GM19025 (cell line): Measurements from ENCODE around the gene ETV1.

Source experiments
- ATAC-seq: cut with Tn5 transposase; IDR thresholded peaks from one replicate; pipeline ENCODE4 v1.9.1; 2021; ENCODE audit warnings: mild to moderate bottlenecking, low read depth, moderate library complexity; ENCODE audit not compliant: unreplicated experiment

Gene ETV1

GRCh38 chr7:13890793-13891192 is 98.7 kb downstream of the ETV1 start:
- no peak for ATAC-seq

- ATAC-seq = no peak
Measured at GRCh38 chr7:13886356-13886755, 103.1 kb downstream of the ETV1 start.

DNA sequence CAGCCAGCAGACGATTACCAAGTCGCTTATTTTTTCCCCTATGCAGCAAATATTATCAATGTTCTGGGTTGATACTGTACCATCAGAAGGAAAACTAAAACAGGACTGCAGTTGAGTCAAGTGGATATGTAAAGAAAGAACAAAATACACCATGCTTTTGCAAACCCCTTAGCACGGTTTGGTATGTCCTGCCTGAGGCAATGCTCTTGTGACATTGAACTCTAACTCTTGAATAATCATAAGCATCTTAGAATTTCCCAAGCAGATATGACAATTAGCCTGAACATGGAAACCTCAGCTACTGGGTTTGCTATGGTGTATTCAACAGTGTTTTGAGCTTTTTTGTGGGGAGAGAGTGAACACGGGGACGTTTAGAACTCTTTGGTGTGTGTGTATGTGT is 107.4 kb downstream of the ETV1 start:
- ATAC-seq = no peak

GRCh38 chr7:13880789-13881188 is 108.7 kb downstream of the ETV1 start:
- ATAC-seq = no peak

DNA sequence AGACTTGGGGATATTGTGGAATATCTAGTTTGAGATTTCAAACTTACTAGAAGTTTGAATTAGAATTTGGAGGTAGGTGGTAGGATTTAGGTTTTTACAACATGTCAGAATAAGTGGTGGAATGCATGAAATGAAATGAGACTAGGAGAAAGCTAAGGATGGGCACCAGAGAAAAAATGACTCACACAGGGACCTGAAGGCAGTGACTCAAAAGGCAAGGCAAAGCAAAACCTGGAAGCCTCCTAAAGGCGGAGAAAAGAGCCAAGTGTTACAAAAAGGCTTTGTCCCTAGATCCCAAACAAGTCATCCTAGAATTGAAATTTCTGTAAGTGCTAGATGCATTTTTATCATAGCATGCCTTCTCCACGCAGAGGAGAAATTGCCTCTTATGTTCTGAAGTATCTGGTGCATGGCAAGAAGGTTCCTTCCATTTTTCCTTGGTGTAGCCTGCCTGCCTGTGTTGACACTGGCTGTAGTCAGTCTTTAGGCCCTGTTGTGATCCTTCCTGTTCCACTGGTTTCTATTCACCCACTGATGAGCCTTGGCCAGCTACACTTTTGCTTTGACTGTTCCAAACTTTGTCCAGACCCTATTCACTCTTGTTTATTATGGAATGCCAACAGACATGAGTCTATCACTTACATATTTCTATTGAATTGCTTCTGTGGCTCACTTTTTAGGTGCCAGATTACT is 109.3 kb downstream of the ETV1 start:
- ATAC-seq = no peak

DNA sequence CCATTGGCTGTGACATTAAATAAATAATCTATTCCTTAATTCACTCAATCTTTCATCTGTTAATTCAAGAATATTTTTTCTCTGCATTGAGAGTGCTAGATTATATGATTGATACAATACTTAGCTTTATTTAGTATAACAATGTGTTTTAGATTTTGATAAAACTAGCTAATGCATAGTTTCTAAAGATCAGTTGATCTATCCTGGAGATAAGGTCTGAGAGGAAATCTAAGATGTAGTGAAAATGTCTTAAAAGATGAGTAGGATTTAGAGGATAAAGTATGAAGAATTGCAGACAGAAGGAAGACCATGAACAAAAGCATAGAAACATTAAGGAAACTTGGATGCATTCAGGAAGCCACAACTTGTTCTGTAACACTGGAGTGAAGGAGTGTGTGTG is 110.3 kb downstream of the ETV1 start:
- ATAC-seq = no peak

DNA sequence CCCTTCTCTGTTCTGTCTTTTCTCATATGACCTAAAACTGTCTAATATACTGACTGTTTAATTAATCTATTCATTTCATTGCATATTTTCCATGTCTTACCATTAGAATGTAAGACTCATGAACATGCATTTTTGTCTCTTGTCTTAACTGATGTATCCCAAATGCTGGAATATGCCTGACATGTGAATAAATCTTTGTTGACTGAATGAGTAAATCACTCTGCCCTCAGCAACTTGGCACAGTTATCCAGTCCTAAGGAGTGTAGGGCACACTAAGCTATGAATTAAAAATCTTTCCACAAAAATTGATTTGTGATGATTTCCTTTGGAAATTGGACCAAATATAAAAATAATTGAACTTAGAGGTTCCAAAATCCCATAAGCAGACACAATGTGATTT is 111.3 kb downstream of the ETV1 start:
- no peak for ATAC-seq

DNA sequence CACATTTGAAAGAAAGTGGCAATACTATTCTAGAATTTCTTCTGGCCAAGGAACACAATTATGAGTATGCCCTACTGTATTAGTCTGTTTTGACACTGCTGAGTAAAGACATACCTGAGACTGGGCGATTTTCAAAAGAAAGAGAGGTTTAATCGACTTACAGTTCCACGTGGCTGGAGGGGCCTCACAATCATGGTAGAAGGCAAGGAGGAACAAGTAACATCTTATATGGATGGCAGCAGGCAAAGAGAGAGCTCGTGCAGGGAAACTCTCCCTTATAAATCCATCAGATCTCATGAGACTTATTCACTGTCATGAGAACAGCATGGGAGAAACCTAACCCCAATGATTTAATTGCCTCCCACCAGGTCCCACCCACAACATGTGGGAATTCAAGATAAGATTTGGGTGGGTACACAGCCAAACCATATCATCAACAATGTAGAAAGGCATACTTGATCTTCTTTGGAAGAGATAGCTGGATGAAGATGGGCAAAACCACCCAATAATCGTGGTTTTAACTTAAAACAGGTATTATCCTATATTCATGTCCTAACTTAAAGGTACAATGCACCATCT is 113.9 kb downstream of the ETV1 start:
- ATAC-seq = no peak

DNA sequence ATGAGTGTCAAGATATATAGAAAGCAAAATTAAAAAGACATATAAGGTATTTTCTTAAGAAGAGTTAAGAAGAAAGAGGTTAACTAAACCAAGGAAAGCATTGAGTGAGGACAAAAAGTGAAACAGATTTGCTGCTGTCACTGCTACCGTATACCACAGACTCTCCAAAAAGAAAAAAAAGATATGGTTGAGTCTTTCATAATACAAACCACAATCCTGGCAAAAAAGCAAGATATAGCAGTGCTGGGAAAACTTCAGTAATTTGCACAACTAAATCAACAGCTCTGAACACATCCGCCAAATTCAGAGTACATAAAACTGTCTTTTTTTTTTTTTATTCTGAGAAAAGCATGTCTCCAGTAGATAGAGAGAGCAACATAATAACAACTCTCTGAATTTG is 114.7 kb downstream of the ETV1 start:
- no peak for ATAC-seq

DNA sequence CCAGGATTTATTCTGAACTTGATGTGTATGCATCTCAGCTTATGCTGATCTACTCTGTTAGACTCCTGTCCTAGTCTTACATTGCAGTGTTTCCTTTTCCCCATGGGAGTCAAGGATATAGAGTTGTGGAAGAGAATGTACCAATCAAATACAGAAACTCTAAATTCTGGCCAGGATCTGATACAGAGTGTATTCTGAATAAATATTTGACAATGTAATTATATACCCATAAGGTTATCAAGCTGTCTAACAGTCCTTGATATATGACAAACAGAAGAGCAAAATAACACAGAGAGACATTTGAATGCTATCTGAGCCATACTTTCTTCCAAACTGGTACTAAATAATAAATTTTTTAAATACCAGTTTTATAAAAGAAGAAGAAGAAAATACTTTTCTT is 116.8 kb downstream of the ETV1 start:
- no peak for ATAC-seq

DNA sequence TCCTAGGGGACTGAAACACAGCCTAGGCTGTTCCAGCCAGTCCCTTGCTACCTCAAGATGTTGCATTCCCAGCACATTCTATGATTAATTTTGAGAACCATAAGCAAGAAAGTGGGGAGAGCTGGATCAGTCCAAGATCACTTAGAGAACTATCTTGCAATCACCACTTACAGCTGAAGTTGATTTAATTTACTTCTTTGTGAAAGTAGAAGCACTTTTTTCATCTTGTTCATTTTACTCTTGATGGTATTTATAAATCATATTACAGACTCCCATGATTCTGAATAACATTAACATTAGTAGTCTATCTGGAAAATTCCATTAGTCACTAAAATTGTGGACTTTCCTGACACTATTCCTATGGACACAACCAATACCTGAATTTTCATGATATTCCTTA is 118.5 kb downstream of the ETV1 start:
- no peak for ATAC-seq

GRCh38 chr7:13860734-13861133 is 128.7 kb downstream of the ETV1 start:
- ATAC-seq = no peak

- ATAC-seq = no peak
Measured at GRCh38 chr7:13856012-13856411, 133.5 kb downstream of the ETV1 start.

GRCh38 chr7:13852281-13852968 is 137.0 kb downstream of the ETV1 start:
- ATAC-seq = no peak

DNA sequence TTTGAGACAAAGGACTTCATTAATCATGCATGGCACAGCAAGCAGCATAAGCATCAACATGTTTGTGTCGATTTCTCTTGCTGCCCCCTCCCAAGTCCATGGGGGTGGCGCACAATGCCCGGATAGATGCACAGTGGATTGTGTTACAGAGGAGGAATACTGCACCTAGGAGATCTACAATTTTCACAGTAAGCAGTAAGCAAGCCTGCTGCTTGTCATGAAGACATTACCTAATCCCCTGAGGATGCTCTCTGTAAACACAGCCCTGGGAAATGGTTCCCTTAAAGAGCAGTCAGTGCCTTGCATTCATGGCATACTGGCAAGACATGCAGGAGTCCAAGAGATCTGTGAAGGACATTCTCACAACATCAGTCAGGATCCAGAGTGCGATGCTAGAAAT is 137.7 kb downstream of the ETV1 start:
- ATAC-seq = no peak

DNA sequence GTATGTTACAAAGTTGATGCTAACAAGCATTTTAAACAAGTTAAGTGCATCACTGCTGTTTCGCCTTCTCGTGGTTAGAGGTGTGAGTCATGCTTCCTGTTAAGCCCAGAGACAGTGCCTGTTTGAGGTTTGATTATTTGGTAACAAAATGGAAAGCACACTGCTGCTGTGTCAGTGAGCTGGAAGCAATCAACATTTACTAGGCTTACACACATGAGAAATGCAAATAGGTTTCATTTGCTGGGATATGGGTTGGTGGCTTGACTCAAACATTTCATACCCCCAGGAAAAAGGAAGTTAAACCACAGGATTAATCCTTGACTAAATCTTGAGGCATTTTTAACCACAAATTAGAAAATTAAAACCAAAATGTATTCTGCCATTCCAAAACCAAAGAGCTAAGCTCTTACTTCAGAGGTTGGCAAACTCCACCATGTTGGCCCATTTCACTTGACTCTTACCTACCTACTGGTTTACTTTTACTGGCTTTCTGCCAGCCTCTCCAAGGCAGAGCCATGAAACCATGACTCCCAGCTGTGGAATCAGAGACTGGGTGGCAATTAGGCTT is 139.2 kb downstream of the ETV1 start:
- ATAC-seq = no peak

DNA sequence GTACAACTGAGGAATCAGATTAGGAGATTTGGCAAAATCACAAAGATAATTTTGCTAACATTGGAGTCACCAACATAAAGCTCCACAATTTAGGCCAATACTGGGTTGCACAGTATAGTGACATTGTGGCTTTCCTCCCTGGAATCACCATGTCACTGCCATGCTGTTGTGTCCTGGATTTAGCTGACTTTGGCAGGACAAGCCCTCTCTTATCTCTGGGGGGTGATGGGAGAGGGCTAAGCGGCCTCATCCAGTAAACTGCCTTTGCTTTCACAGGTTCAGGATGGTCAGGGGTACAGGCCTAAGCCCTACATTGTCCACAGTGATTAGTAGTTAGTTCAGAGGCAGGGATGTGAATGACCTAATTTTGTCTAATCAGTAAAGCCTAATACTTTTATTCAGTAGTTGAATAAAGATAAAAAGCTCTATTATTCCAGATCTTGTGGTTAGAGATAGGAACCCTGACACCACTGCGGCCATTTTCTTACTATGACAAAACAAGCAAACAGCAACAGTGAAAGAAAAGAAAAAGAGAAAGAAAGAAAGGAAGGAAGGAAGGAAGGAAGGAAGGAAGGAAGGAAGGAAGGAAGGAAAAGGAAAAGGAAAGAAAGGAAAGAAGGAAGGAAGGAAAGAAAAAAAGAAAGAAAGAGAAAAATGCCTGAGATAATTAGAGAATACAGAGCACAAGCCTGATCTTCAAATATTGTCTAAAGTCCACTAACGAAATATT is 140.1 kb downstream of the ETV1 start:
- no peak for ATAC-seq

DNA sequence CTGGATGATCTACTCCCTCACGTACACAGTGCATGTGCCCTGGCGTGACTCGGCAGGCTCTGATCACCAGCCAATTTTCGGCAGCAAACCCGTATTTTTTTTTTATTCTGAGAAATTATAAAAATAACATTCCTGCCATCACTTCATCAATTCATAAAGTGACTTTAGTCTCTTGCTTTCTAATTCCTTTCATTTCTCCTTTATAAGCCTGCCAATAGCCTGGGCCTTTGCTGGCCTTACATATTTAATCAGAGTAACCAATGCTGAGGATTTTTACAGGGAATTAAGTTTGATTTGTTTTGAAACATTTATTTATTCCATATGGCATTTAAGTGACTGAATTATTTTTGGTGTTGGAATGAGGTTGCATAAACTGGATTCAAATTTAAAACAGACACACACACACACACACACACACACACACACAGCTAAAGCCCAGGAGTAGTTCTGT is 140.8 kb downstream of the ETV1 start:
- ATAC-seq = no peak

GRCh38 chr7:13846386-13846785 is 143.1 kb downstream of the ETV1 start:
- ATAC-seq = no peak

- ATAC-seq = no peak
Measured at GRCh38 chr7:13845601-13846000, 143.9 kb downstream of the ETV1 start.

GRCh38 chr7:13844954-13845353 is 144.5 kb downstream of the ETV1 start:
- no peak for ATAC-seq
